GM21390 (cell line): ENCODE results near the gene NOD2.

Experiments
- ATAC-seq: cut with Tn5 transposase; IDR thresholded peaks from one replicate; pipeline ENCODE4 v1.9.1; 2021; ENCODE audit not compliant: unreplicated experiment

The NOD2 gene

DNA sequence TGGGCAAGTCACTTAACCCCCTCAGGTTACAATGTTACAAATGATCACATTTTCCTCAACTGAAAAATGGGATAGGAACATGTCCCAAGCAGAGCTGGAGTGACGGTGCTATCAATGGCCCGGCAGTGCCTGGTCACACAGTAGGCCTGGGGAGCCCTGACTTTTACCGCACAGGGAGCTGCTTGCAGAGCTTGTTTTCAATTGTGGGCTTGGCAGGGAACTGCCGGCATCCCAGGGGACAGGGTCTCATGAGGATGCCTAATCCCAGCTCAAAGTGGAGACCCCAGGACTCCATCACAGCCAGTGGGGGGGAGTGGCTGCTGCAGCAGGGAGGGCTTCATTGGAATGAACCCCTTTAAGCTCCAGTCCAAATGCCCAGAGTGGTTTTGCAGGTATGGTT, 23.7 kb upstream of the NOD2 start:
- no peak for ATAC-seq

GRCh38 chr16:50670476-50670875, 22.9 kb upstream of the NOD2 start:
- ATAC-seq = no peak

DNA sequence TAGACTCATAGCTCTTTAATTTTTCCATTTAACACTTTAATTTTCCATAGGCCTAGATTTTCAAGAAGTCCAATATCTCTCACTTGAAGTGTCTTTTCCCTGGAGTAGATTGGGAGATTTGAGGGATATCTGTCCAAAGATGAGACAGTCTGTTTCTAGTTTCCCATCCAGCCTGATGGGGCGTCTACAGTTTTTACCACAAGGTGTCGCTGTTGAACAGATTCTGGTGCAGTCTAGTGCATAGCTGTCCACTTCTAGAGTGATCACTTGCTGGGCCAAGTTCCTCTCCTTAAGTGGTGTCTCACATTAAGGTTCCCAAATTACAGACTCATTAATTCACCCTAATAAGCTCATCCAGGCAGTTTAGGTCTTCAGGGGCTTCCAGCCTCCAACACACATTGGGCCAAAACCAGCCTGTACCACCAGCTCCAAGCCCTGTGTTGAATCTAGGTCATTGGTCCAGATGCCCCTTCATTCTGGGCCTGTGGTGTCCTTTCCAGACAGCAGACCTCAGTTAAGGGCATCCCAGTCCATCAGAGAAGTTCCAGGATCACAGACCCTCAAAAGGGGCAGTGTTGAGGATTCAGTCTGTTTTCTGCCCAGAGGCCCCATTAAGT, 21.7 kb upstream of the NOD2 start:
- ATAC-seq = no peak

DNA sequence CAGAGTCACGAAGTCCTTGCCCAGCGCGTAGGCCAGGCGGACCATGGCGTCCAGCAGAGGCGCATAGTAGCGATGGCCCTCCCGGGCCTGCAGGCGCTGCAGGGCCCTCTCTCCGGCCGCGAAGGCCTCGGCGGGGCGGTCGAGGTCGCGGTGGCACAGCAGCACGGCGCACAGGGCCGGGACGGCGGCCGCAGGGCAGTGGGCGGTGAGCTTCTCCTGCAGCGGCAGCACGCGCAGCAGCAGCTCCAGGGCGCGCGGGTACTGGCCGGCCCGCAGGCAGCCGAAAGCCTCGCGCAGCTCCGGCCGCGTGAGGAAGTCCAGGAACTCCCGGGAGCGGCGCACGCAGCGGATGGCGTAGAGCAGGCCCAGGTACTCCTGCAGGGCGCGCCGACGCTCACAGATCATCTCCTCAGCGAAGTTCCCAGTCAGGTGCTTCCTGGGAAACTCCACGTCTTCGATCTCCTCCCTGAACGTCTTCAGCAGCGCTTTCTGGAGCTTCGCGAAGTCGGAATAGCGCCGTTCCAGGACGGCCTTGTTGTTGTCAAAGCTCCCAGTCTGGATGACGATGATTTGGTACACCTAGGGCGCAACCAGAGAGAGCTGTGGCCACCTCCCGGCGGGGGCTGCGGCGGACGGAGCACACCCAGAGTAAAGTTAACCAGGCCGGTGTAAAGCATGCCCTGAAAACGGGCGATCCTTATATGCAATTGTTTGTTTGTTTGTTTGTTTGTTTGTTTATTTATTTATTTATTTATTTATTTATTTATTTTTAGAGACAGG, 19.7 kb upstream of the NOD2 start:
- no peak for ATAC-seq

- ATAC-seq = no peak
These were observed 18.6 kb upstream of the NOD2 start for GRCh38 chr16:50674831-50675230.

DNA sequence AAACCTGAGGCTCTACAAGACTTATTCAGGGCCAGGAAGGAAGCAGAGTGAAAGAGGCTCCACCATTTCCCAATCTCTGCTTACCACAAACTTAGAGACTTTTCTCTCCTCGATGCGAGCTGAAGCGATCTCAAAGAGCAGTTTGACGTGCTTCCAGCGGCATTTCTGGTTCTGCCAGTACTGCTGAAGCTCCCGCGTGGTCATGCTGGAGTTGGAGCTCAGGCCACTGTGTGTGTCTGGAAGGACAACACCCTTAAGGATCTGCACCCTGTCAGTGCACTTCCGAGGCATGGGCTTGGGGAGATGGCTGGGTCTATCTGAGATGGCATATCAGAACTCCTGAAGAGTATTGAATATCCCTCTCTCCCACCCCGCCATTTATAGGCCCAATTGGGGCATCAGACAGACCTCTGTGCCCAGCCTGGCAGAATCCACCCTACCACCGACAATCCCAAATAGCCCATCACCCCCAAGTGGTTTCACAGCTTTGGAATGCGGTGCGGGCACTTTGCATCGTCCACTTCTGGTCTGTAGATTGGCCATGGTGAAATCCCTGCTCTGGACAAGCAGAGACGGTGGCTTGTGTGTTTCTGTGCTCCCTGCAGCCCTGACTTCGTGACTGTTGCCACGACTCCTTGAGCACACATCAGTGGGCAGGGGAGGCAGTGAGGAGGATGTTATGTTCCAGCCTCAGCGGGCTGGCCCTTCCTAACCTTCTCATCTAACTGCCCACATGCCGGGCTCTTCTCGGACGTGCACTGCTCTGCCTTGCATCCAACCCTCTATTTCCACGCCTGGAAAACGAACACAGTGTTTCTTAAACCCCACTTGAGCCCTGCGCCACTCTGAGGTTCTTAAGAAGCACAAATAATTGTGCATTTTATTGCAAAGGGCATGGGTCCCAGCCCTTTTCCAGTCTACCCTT, 17.5 kb upstream of the NOD2 start:
- ATAC-seq = no peak

DNA sequence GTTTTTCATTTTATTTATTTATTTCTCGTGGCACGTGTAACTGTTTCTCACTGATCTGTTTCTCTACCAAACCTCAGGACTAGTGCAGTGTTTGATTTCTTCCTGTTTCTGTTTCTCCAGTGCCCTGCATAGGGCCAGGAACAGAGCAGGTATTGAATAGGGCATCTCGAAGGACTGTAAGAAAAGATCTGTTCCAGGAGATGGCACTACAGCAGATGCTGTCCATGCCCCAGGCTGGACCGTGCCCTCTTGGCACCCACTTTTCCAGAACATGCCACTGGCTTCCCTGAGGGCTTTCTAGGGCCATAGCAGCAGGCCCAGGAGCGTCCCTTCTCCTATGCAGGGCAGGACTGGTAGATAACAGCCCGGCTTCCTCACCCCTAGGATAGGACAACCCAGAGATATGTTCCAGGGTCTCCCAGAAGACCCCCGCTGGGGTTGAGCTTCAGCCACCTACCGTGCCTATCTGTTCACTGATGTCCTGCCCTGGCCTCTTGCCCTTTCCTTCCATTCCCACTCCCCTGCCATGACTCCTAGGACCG, 16.7 kb upstream of the NOD2 start:
- no peak for ATAC-seq

DNA sequence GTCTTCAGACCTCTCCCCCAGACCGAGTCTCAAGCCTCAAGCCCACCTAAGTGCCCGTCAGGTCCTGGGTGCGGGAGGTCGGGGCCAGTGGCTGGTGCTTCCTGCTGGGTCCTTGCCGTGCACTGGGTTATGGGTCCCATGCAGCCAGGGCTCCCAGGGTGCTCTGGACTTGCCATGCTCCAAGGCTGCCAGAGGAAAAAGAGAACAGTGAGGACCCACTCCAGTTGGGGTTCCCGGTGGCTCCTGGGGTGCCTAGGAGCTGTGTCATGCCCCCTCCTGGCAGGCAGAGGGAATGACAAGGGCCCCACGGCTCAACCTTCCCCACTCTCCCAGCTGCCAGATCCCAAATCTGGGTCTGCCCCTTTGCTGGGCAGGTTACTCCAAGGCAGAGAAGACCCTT, 16.1 kb upstream of the NOD2 start:
- ATAC-seq = no peak

DNA sequence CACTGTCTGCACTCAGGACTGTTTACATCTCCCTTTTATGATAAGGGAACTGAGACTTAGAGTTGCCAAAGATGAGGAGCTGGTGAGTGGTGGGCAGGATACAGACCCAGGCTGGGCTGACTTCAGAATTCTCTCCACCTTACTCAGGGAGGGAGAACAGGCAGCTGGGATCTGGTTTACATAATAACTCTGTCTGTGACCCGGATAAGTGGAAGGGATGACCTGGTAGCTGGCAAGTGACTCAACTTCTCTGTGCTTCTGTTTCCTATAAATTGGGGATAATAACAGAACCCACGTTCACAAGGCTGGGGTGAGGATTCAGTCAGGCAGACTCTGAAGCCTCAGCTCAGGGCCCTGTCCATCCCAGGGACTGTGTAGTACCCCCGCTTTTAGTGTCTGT, 14.9 kb upstream of the NOD2 start:
- ATAC-seq = no peak

DNA sequence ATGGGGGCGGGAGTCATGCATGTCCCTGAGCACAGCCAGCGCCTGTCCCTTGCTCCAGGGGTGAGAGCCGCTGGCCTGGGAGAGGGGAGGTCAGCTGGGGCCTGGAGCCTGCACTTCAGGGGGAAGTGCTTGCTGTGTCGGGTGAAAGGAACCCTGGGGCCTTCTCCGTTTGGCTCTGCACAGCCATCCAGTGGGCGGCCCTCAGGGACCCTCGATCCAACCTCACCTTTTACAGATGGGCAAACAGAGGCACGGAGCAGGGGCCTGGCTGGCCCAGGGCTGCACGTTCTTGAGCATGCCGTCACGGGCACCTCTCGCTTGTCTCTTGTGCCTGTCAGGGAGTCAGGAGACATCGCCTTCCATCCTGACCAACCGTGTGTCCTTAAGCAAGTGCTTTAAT, 14.1 kb upstream of the NOD2 start:
- no peak for ATAC-seq

- ATAC-seq = no peak
These were observed 13.5 kb upstream of the NOD2 start for GRCh38 chr16:50679676-50680555.

DNA sequence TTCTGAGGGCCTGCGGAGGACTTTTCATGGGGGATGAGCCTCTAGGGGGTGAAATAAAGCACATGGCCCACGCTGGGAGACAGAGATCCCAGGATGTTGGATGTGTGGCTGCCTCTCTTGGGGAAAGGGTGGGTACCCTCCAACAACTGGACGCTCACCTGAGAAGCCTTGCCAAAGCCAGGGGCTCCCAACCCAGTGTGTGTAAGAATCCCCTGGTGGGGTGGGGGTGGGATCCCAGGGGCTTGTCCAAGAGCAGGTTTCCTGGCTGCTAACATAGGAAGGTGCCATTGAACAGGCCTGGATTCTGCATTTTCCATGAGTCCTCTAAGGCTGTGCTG, 12.9 kb upstream of the NOD2 start:
- ATAC-seq = no peak

- ATAC-seq = peak; percentile 53
These were observed 12.2 kb upstream of the NOD2 start, which contains the start of gene SNX20 for GRCh38 chr16:50681021-50681885. SNX20 (minus strand) TSS chr16:50681312; CDS start chr16:50677526, 3,786 bp downstream.

GRCh38 chr16:50683689-50684374, 9.6 kb upstream of the NOD2 start:
- ATAC-seq = peak; percentile 60

GRCh38 chr16:50684823-50685461, 8.5 kb upstream of the NOD2 start:
- no peak for ATAC-seq

DNA sequence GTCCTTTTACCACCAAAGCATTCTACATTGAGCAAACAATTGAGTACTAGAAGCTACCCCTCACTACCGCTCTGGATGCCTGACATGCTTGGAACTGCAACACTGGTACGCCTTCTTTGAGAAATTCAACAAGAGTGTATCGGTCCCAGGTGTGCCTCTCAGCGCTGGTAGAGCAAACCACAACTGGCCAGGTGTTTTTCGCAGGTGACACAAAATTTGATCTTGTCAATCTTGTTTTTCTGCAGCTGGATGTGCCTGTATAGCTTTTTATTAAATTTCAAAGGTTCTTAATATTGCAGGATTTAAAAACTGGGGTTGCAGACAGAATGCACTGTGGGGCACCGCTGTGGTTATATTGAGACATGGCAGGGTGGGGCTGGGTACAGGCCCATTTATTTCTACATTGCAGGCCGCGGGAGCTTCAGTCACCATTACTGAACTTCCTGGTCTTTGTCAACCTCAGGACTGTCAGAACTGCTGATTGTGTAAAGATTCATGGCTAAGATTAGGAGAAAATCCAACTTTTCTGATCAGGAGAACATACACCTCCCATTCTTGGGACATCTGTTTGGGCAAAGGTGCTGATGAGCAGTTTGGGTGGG, 7.8 kb upstream of the NOD2 start:
- ATAC-seq = no peak

- ATAC-seq = no peak
These were observed 5.3 kb upstream of the NOD2 start for GRCh38 chr16:50688083-50688482.

DNA sequence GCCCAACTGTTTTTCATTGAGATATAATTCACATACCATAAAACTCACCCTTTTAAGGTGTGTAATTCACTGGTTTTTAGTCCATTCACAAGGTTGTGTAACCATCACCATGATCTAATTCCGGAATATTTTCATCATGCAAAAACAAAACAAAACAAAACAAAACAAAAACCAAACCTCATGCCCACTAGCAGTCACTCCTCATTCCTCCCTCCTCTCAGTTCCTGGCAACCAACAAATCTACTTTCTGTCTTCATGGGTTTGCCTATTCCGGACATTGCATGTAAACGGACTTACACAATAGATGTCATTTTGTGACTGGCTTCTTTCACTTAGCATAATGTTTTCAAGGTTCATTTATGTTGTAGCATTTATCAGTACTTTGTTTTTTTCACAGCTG, 4.5 kb upstream of the NOD2 start:
- no peak for ATAC-seq
